ENCODE measurements around the gene NDUFA8.

- TF ChIP-seq CTCF (conservative IDR thresholded peaks at IDR 0.05) (no peak; the same call in 1 of the 2 replicates), ZFX (IDR thresholded peaks at IDR 0.05) (no peak)
These were observed 33.9 kb downstream of the NDUFA8 start for GRCh38 chr9:122125509-122126330.

Data from C4-2B (cell line).